Spleen (tissue), 11 donors: ENCODE results near the gene WAC. TPM values are rescaled to one million over a fixed set of nuclear protein-coding genes. Genes with fewer than 3 reads are reported as not detected.

Experiments used
- DNase-seq: peaks from one replicate; pipeline ENCODE4 v3.0.0-alpha.2; 2020
- H3K27ac ChIP-seq, 8 donors: fragments of 200-600 bp; sonication (generic) in 7 of 8; 1 replicate in 4 of 8; 2 replicates in 4 of 8; pipeline versions ENCODE4 v1.5.0 to v1.8.0; 2016 to 2021; ENCODE audit warnings: inconsistent platforms in 4 of 8, mild to moderate bottlenecking in 4 of 8, moderate library complexity in 1 of 8
- H3K27me3 ChIP-seq, 7 donors: fragments of 200-600 bp; sonication (generic) in 6 of 7; replicated peaks in 1 of 7; 1 replicate in 4 of 7; 2 replicates in 3 of 7; pipeline versions ENCODE4 v1.5.0 to v1.8.0; 2016 to 2021; ENCODE audit warnings: inconsistent platforms in 3 of 7, mild to moderate bottlenecking in 1 of 7
- H3K36me3 ChIP-seq, 6 donors: fragments of 200-600 bp; sonication (generic) in 5 of 6; 1 replicate in 4 of 6; 2 replicates in 2 of 6; pipeline versions ENCODE4 v1.5.0 to v1.8.0; 2016 to 2021; ENCODE audit warnings: inconsistent platforms in 2 of 6
- H3K4me1 ChIP-seq, 6 donors: fragments of 200-600 bp; sonication (generic) in 5 of 6; 1 replicate in 3 of 6; 2 replicates in 3 of 6; pipeline versions ENCODE4 v1.5.0 to v1.8.0; 2016 to 2021; ENCODE audit warnings: inconsistent platforms in 3 of 6
- H3K4me3 ChIP-seq, 8 donors: fragments of 200-600 bp; sonication (generic) in 7 of 8; 1 replicate in 4 of 8; 2 replicates in 4 of 8; pipeline versions ENCODE4 v1.5.0 to v1.8.0; 2016 to 2021; ENCODE audit warnings: inconsistent platforms in 4 of 8, mild to moderate bottlenecking in 4 of 8, moderate library complexity in 2 of 8
- H3K9me3 ChIP-seq, 8 donors: fragments of 200-600 bp; sonication (generic) in 7 of 8; 1 replicate in 4 of 8; 2 replicates in 4 of 8; pipeline versions ENCODE4 v1.5.0 to v1.8.0; 2016 to 2021; ENCODE audit warnings: inconsistent platforms in 4 of 8
- CTCF ChIP-seq, 11 experiments: fragments of 200-600 bp in 7 of 11; fragments of 450-650 bp in 4 of 11; sonication (generic) in 4 of 11; IDR thresholded peaks in 8 of 11; conservative IDR thresholded peaks in 3 of 11; 1 replicate in 7 of 11; 2 replicates in 4 of 11; pipeline versions ENCODE4 v1.4.0 to v1.8.0; 2016 to 2021; ENCODE audit warnings: antibody characterized with exemption in 11 of 11, inconsistent platforms in 4 of 11, mild to moderate bottlenecking in 1 of 11
- POLR2A ChIP-seq, 3 donors: fragments of 450-650 bp; IDR thresholded peaks; one replicate each; pipeline ENCODE4 v1.5.1; 2017; ENCODE audit warnings: antibody characterized with exemption in 3 of 3, mild to moderate bottlenecking in 1 of 3
- POLR2AphosphoS5 ChIP-seq, 3 donors: sonication (generic); formaldehyde crosslinking; IDR thresholded peaks; one replicate each; pipeline ENCODE4 v1.5.1; 2017; ENCODE audit warnings: antibody characterized with exemption in 3 of 3
- WGBS, 5 donors: extraction: QIAGEN DNeasy Blood & Tissue Kit in 3 of 5; methylation state at CpG; one replicate each; pipeline versions ENCODE4 v1.1.5 to v1.1.7; 2013 to 2018; 5-methylcytosine and 5-hydroxymethylcytosine counted together
- intact Hi-C: fragments of 100-400 bp; cut with DNase I; formaldehyde crosslinking; loops from one replicate; pipeline ENCODE4 v1.15.0; 2023; ENCODE audit warnings: low total_unique reads
- polyA plus RNA-seq, 3 donors: library from polyadenylated mRNA; stranded (reverse); fragments of 200-250 nt; gene quantifications; one replicate each; pipeline ENCODE4 v1.2.1, GENCODE V29; 2013
- total RNA-seq, 7 donors: library from RNA; depleted of rRNA in 3 of 7; stranded (reverse); fragments of >200 nt in 3 of 7; fragmentation: NEBNext Ultra II Directional in 4 of 7; extraction: Animal tissue kit (Norgen Biotek cat#: 25700) in 4 of 7; gene quantifications; one replicate each; pipeline versions ENCODE4 v1.1.0 to v1.2.1, GENCODE V29; 2016 to 2021
- donor health status: healthy with polysubstance abuse.
- donor health status: DM: no; HTN: no; CAD: no; lungs with moderate emphysema.
- donor health status: DM: no; HTN: no; CAD: no.
- donor health status: Bipolar disorder and iron deficiency.
- donor health status: healthy.
- donor health status: DM: no; HTN: no; CAD: no.
- donor health status: DM: yes; HTN: yes; CAD: no.

Gene WAC
- total and polyA plus RNA-seq, 10 donors, result 29.6 to 181 (median 142) TPM

- TF ChIP-seq CTCF (IDR thresholded peaks at IDR 0.05 in 8 of 11, conservative IDR thresholded peaks at IDR 0.05 in 3 of 11), result no peak
- TF ChIP-seq POLR2A (IDR thresholded peaks at IDR 0.05), result no peak
- no peak for TF ChIP-seq POLR2AphosphoS5 (IDR thresholded peaks at IDR 0.05)
- Histone ChIP-seq H3K36me3 (no peaks in the 10 kb centered on the region), H3K4me1 (peaks cover 0 to 5% (median 0%) of the 10 kb centered on the region in 6 donors), H3K9me3 (no peaks in the 10 kb centered on the region), H3K27ac (no peak overlapping the region), H3K27me3 (no peaks in the 10 kb centered on the region), H3K4me3 (no peak overlapping the region)
- 59 to 71% (median 67%) methylated on average over 4 of the region's 4 CpGs for WGBS, 5 donors
- intact Hi-C loops, result no loop called here
- no peak for DNase-seq
Measured at GRCh38 chr10:28505359-28505959, 27.5 kb upstream of the WAC start.

- H3K4me1 ChIP-seq, result peaks cover 0 to 5% (median 0%) of the 10 kb centered on the region in 6 donors
- TF ChIP-seq POLR2AphosphoS5 (IDR thresholded peaks at IDR 0.05), result no peak
- no peak for TF ChIP-seq POLR2A (IDR thresholded peaks at IDR 0.05)
- no peak for TF ChIP-seq CTCF (IDR thresholded peaks at IDR 0.05 in 8 of 11, conservative IDR thresholded peaks at IDR 0.05 in 3 of 11)
- 85 to 92% (median 87%) methylated on average over 7 of the region's 7 CpGs for WGBS, 5 donors
- no peaks in the 10 kb centered on the region for H3K36me3 ChIP-seq
- no peaks in the 10 kb centered on the region for H3K9me3 ChIP-seq
- H3K27me3 ChIP-seq, result no peaks in the 10 kb centered on the region
- H3K4me3 ChIP-seq, result no peak overlapping the region
- H3K27ac ChIP-seq, result no peak overlapping the region
- intact Hi-C loops, result no loop called here
- DNase-seq, result no peak
Measured at GRCh38 chr10:28508304-28508925, 24.5 kb upstream of the WAC start.

GRCh38 chr10:28509286-28509685 is 23.6 kb upstream of the WAC start:
- intact Hi-C loops, result no loop called here
- H3K9me3 ChIP-seq, result no peaks in the 10 kb centered on the region
- no peak overlapping the region for H3K27ac ChIP-seq
- WGBS, 5 donors, result 86 to 91% (median 87%) methylated on average over 3 of the region's 3 CpGs
- H3K36me3 ChIP-seq, result no peaks in the 10 kb centered on the region
- no peaks in the 10 kb centered on the region for H3K27me3 ChIP-seq
- H3K4me1 ChIP-seq, result peaks cover 0 to 5% (median 0%) of the 10 kb centered on the region in 6 donors
- no peak overlapping the region for H3K4me3 ChIP-seq
- DNase-seq, result no peak
- TF ChIP-seq POLR2A (IDR thresholded peaks at IDR 0.05) (no peak), CTCF (IDR thresholded peaks at IDR 0.05 in 8 of 11, conservative IDR thresholded peaks at IDR 0.05 in 3 of 11) (no peak), POLR2AphosphoS5 (IDR thresholded peaks at IDR 0.05) (no peak)

GRCh38 chr10:28514648-28515047 is 18.3 kb upstream of the WAC start:
- intact Hi-C loops, result no loop called here
- 78 to 97% (median 89%) methylated on average over 1 of the region's 1 CpG for WGBS, 5 donors
- Histone ChIP-seq H3K4me1 (no peaks in the 10 kb centered on the region), H3K4me3 (no peak overlapping the region), H3K27me3 (no peaks in the 10 kb centered on the region), H3K27ac (no peak overlapping the region), H3K9me3 (peaks cover 0 to 35% (median 6%) of the 10 kb centered on the region in 8 donors), H3K36me3 (no peaks in the 10 kb centered on the region)
- no peak for DNase-seq
- TF ChIP-seq POLR2A (IDR thresholded peaks at IDR 0.05) (no peak), POLR2AphosphoS5 (IDR thresholded peaks at IDR 0.05) (no peak), CTCF (IDR thresholded peaks at IDR 0.05 in 8 of 11, conservative IDR thresholded peaks at IDR 0.05 in 3 of 11) (no peak)
